Right renal pelvis (tissue), 4 donors: ENCODE measurements around the gene ADAM8. TPM values are rescaled to one million over a fixed set of nuclear protein-coding genes. Genes with fewer than 3 reads are reported as not detected.

Experiments
- DNase-seq, 4 donors: peaks; one replicate each; pipeline ENCODE4 v3.0.0-alpha.2; 2013; ENCODE audit warnings: low read depth in 4 of 4, low spot score in 3 of 4, missing footprints in 1 of 4
- polyA plus RNA-seq, 4 donors: library from polyadenylated mRNA; unstranded; fragments of 120-200 nt; gene quantifications; one replicate each; pipeline ENCODE4 v1.2.1, GENCODE V29; 2013; ENCODE audit not compliant: insufficient read length in 4 of 4

Gene ADAM8
- polyA plus RNA-seq, 4 donors, result 2.2 to 2.7 (median 2.5) TPM

DNA sequence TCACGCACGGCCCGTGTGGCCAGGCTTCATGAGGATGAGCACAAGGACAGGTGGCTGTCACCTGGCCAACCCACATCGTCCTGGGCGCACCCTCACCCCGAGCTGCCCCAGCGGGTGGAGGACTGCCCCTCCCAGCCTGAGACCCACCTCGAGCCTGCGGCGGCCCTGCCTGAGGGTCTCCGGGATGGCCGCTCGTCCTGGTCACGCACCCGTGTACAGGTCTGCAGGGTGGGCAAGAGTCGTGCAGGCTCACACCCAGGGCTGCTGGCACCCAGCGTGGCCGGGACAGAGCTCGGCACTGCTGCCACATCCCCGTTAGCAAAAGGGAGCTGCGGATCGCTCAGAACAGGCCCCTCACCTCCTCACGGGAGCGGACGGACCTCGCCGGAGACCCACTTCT lies 61.1 kb downstream of the ADAM8 start:
- no peak for DNase-seq

DNA sequence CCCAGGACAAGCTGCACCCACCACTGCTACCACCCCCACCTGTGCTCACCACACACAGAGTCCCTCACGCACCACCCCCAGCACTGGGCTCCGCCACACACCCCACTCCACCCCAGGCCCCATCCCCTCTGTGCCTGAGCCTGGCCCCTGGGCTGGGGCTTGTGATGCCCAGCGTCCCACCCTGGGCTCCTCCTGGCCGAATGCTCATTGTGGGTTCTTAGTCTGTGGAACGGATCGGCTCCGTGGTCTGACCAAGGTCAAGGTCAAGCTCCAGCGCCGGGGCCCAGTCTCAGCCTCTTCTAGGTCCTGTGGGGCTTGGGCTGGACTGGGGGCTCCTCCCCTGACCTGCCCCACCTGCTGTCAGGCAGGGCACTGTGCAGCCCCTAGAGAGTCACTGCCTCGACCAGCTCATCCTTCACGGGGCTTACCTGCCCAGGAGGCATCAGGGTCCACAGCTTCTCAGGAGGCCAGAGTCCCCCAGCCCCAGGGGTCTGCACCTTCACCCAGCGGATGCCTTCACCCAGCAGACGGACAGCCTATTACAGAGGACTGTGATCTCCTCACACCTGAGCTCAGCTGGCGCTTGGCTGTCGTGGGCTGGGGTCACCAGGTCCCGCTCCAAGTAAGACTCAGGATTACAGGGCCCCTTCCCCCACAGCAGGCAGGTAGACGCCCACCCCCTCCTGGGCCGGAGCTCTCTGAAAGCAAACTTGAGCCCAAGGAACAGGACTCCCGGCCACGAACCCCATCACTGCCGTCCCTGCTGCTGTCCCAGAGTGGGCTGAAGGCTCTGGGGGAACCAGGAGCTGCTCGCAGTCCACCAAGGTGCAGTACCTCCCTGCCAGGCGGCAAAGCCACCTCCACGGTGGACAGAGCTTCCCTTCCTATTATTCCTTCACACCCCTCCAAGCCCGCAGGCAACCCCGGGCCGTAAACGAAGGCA lies 61.9 kb downstream of the ADAM8 start:
- no peak for DNase-seq

DNA sequence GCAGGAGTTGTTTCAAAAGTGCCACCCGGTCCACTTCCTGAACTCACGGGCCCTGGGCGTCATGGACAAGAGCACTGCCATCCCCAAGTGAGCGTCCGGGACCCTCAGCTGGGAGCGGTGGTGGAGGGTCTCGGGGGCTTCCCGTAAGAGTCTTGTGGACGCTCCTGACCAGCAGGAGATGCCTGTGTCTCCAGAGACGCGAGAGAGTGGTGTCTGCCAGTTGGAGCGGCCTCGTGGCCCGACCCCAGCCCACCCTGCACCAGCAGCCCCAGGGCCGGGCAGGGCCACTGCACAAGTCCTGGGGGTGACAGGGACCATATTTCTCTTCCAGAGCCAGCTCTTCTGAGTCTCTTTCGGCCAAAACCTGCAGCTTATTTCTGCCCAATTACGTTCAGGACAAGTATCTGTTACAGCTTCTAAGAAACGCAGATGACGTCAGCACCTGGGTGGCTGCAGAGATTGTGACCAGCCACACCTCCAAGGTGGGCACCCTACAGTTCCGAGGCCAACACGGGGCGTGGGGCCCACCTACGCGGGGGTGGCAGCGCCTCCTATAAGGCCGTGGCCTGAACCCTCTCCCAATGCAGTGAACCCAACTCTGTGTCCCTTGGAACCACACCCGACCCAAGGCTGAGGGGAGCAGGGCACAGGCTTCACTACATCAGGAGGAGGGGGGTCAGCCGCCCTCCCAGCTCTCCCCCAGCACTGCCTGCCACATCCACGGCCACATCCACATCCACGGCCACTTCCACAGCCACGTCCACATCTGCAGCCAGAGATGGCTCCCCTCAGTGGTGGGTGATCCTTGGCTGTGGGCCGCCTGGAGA lies 62.8 kb downstream of the ADAM8 start:
- no peak for DNase-seq

DNA sequence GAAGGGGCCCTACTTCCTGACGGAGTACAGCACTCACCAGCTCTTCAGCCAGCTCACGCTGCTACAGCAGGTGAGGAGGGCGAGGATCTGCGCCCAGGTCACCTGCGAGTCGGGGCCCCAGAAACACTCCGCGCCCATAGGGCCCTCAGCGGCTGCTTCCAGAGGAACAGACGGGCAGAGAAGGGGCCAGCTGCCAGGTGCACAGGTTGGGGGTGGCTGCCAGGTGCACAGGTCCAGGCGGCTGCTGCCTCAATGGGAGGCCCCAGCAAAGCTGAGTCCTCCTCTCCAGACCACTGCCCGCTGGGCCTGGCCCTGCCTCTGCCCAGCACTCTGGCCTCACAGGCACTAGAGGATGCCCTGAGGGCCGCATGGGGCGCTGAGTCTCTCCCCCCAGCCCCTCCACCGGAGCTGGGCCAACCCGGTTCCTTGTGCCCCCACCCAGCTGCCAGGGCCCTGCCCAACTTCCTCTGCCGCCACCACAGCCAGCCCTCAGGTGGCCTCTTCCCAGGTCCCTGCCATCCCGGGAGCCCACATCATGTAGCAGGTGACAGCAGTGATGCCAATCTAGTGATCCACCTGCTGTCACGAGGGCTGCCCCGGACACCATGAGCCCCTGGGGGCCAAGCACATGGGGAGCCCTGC lies 63.7 kb downstream of the ADAM8 start:
- no peak for DNase-seq

Other genes starting within 250 kb of the ADAM8 start
- gene ADGRA1, start 188.9 kb downstream of the ADAM8 start, polyA plus RNA-seq, result 1 to 10 TPM; 1.2 to 1.9 (median 1.5) TPM
- gene KNDC1, start 116.6 kb downstream of the ADAM8 start, polyA plus RNA-seq, result 1 to 10 TPM; 5.9 to 9.9 (median 7.1) TPM
- under 1 TPM in 1 of 4 donors, not detected in 3; 0.26 TPM for gene UTF1, start 46.7 kb downstream of the ADAM8 start, polyA plus RNA-seq
- under 1 TPM; 0.06 to 0.24 (median 0.18) TPM for gene VENTX, start 39.0 kb downstream of the ADAM8 start, polyA plus RNA-seq
- gene TUBGCP2, start 32.0 kb upstream of the ADAM8 start, polyA plus RNA-seq, result 10 to 100 TPM; 59.3 to 66.0 (median 62.4) TPM
- 10 to 100 TPM; 32.9 to 41.8 (median 38.8) TPM for gene ZNF511, start 32.0 kb upstream of the ADAM8 start, polyA plus RNA-seq
- under 1 TPM in 3 of 4 donors, not detected in 1; 0.19 to 0.38 (median 0.21) TPM for gene CALY, start 60.0 kb upstream of the ADAM8 start, polyA plus RNA-seq
- gene PRAP1, start 70.5 kb upstream of the ADAM8 start, polyA plus RNA-seq, result 1 to 10 TPM; 2.4 to 5.7 (median 4.0) TPM
- gene FUOM, start 81.2 kb upstream of the ADAM8 start, polyA plus RNA-seq, result 10 to 100 TPM; 14.7 to 28.7 (median 18.1) TPM
- gene ECHS1, start 96.5 kb upstream of the ADAM8 start, polyA plus RNA-seq, result 100 to 1,000 TPM; 140 to 163 (median 150) TPM
- gene PAOX, start 102.4 kb upstream of the ADAM8 start, polyA plus RNA-seq, result 1 to 10 TPM; 5.5 to 7.6 (median 5.8) TPM
- gene MTG1, start 117.3 kb upstream of the ADAM8 start, polyA plus RNA-seq, result 10 to 100 TPM; 63.9 to 73.6 (median 67.1) TPM
- 1 to 10 TPM; 3.9 to 5.1 (median 4.5) TPM for gene SPRN, start 147.8 kb upstream of the ADAM8 start, polyA plus RNA-seq
- gene SCART1, start 177.1 kb upstream of the ADAM8 start, polyA plus RNA-seq, result 1 to 10 TPM; 1.1 to 2.8 (median 1.7) TPM